ENCODE measurements around the gene EML5.

DNA sequence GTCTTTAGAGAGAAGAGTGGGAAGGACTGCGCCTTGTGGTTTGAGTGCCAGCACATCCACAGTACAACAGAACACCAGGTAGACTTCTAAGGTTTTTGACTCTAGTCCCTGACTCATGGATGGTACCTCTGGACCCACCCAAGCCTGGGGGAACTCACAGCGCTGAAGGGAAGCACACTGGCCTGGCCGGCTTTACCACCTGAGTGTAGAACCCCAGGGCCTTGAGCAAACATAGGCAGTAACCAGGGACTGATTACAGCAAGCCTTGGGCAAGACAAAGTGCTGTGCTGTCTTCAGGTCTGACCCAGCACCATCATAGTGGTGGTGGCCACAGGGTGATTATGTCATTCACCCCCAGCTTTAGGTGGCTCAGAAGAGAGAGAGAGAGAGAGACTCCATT, 17.2 kb downstream of the EML5 start:
- TF ChIP-seq, protein P1, sequence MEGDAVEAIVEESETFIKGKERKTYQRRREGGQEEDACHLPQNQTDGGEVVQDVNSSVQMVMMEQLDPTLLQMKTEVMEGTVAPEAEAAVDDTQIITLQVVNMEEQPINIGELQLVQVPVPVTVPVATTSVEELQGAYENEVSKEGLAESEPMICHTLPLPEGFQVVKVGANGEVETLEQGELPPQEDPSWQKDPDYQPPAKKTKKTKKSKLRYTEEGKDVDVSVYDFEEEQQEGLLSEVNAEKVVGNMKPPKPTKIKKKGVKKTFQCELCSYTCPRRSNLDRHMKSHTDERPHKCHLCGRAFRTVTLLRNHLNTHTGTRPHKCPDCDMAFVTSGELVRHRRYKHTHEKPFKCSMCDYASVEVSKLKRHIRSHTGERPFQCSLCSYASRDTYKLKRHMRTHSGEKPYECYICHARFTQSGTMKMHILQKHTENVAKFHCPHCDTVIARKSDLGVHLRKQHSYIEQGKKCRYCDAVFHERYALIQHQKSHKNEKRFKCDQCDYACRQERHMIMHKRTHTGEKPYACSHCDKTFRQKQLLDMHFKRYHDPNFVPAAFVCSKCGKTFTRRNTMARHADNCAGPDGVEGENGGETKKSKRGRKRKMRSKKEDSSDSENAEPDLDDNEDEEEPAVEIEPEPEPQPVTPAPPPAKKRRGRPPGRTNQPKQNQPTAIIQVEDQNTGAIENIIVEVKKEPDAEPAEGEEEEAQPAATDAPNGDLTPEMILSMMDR (IDR thresholded peaks at IDR 0.05), result no peak
- TF ChIP-seq POLR2AphosphoS5 (IDR thresholded peaks at IDR 0.05), result no peak

Data from prostate gland (tissue), 2 donors.